HCT116 (cell line): ENCODE measurements around the gene FLVCR2.

Experiments
- CBX3 ChIP-seq: IDR thresholded peaks from 2 replicates; pipeline ENCODE4 v1.6.1; 2012; ENCODE audit warnings: low read depth
- EZH2 ChIP-seq: fragments of 200-600 bp; sonication (generic); IDR thresholded peaks from 2 replicates; pipeline ENCODE4 v1.6.1; 2017; ENCODE audit warnings: antibody characterized with exemption, mixed run types
- FOSL1 ChIP-seq: IDR thresholded peaks from 2 replicates; pipeline ENCODE4 v1.6.1; 2012; ENCODE audit warnings: low read depth
- POLR2A ChIP-seq: IDR thresholded peaks from 2 replicates; pipeline ENCODE4 v1.7.0; 2011; ENCODE audit warnings: borderline replicate concordance; ENCODE audit not compliant: insufficient read depth, insufficient read length; ENCODE audit errors: extremely low read depth
- POLR2AphosphoS5 ChIP-seq: IDR thresholded peaks from 2 replicates; pipeline ENCODE4 v1.6.1; 2011; ENCODE audit warnings: mild to moderate bottlenecking, low read depth, low read length, moderate library complexity
- TF ChIP-seq, protein P1 (sequence below), 3 experiments: fragments of 200-600 bp in 1 of 3; sonication (generic) in 1 of 3; IDR thresholded peaks in 2 of 3; conservative IDR thresholded peaks in 1 of 3; 2 replicates each; pipeline ENCODE4 v1.5.1; 2012 to 2017; ENCODE audit warnings: low read depth in 2 of 3, low read length in 2 of 3, antibody characterized with exemption in 1 of 3, borderline replicate concordance in 1 of 3, control low read depth in 1 of 3, mild to moderate bottlenecking in 1 of 3, mixed read lengths in 1 of 3, mixed run types in 1 of 3, moderate library complexity in 1 of 3; ENCODE audit not compliant: insufficient read depth in 1 of 3
- TF ChIP-seq, protein P2 (sequence below): IDR thresholded peaks from 2 replicates; pipeline ENCODE4 v1.6.1; 2011; ENCODE audit warnings: mild to moderate bottlenecking, low read length, moderate library complexity; ENCODE audit not compliant: insufficient replicate concordance; ENCODE audit errors: extremely low read depth

DNA sequence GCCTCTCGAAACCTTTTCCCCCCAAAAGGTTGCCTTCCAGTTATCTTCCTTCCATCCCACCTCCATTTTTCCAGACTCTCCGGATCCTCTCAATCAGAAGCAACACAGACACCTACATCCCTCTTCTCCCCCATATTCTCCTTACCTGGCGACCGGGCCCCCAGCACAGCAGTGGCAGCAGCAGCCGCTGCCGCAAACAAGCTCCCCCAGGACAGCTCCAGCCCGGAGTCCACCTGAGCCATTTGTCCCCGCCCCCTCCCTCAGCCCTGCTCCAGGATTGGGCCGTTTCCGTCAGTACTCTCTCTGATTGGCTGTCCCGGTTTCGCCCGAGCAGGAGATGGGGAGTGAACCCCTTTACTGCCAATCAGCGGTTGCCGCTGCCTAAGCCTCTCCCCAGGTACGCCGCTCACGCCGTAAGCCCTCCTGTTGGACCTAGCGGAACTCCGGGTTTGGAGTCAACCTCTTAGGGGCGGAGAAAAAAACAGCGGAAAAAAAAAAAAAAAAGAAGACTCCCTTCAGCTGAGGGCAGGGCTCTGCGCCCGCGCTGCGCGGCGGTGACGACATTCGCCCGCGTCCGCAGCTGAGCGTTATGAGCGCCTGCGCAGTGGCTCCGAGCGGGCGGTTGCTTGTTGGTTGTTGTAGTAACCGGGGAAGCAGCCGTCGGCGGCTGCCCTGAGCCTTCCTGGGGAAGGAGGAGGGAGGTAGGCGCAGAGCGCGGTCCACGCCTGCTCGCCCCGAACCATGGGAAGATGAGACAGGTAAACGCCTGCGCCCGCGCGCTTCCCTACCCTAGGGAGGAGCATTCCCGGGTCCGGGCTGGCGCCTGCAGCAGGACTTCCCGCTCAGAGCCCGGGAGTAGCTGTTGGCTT is 82.4 kb downstream of the FLVCR2 start, which contains the start of the genes ERG28 and TTLL5:
- TF ChIP-seq POLR2AphosphoS5 (peak; percentile 79), FOSL1 (no peak), POLR2A (peak; percentile 61), CBX3 (no peak), EZH2 (no peak)
- TF ChIP-seq, protein P1, sequence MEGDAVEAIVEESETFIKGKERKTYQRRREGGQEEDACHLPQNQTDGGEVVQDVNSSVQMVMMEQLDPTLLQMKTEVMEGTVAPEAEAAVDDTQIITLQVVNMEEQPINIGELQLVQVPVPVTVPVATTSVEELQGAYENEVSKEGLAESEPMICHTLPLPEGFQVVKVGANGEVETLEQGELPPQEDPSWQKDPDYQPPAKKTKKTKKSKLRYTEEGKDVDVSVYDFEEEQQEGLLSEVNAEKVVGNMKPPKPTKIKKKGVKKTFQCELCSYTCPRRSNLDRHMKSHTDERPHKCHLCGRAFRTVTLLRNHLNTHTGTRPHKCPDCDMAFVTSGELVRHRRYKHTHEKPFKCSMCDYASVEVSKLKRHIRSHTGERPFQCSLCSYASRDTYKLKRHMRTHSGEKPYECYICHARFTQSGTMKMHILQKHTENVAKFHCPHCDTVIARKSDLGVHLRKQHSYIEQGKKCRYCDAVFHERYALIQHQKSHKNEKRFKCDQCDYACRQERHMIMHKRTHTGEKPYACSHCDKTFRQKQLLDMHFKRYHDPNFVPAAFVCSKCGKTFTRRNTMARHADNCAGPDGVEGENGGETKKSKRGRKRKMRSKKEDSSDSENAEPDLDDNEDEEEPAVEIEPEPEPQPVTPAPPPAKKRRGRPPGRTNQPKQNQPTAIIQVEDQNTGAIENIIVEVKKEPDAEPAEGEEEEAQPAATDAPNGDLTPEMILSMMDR (IDR thresholded peaks at IDR 0.05 in 2 of 3, conservative IDR thresholded peaks at IDR 0.05 in 1 of 3; ENCODE audit: borderline replicate concordance in 1 of 3, insufficient read depth in 1 of 3, low read depth in 2 of 3, low read length in 2 of 3), result no peak
- TF ChIP-seq, protein P2, sequence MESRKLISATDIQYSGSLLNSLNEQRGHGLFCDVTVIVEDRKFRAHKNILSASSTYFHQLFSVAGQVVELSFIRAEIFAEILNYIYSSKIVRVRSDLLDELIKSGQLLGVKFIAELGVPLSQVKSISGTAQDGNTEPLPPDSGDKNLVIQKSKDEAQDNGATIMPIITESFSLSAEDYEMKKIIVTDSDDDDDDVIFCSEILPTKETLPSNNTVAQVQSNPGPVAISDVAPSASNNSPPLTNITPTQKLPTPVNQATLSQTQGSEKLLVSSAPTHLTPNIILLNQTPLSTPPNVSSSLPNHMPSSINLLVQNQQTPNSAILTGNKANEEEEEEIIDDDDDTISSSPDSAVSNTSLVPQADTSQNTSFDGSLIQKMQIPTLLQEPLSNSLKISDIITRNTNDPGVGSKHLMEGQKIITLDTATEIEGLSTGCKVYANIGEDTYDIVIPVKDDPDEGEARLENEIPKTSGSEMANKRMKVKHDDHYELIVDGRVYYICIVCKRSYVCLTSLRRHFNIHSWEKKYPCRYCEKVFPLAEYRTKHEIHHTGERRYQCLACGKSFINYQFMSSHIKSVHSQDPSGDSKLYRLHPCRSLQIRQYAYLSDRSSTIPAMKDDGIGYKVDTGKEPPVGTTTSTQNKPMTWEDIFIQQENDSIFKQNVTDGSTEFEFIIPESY, result no peak
